ENCODE data around the gene FAM174C. TPM values are rescaled to one million over a fixed set of nuclear protein-coding genes. Genes with fewer than 3 reads are reported as not detected.

FAM174C gene
- total RNA-seq, 1 donor from 2014 or later, result 30.0 TPM

- H3K4me3 Mint-ChIP-seq (ENCODE audit: low read depth), result peak overlapping the region; percentile 24
- H3K27ac Mint-ChIP-seq, result peak overlapping the region; percentile 84
- peaks cover 42% of the 10 kb centered on the region for H3K4me1 Mint-ChIP-seq (ENCODE audit: low read depth)
- no peaks in the 10 kb centered on the region for H3K9me3 Mint-ChIP-seq (ENCODE audit: low read depth)
- TF ChIP-seq, protein P1, sequence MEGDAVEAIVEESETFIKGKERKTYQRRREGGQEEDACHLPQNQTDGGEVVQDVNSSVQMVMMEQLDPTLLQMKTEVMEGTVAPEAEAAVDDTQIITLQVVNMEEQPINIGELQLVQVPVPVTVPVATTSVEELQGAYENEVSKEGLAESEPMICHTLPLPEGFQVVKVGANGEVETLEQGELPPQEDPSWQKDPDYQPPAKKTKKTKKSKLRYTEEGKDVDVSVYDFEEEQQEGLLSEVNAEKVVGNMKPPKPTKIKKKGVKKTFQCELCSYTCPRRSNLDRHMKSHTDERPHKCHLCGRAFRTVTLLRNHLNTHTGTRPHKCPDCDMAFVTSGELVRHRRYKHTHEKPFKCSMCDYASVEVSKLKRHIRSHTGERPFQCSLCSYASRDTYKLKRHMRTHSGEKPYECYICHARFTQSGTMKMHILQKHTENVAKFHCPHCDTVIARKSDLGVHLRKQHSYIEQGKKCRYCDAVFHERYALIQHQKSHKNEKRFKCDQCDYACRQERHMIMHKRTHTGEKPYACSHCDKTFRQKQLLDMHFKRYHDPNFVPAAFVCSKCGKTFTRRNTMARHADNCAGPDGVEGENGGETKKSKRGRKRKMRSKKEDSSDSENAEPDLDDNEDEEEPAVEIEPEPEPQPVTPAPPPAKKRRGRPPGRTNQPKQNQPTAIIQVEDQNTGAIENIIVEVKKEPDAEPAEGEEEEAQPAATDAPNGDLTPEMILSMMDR (IDR thresholded peaks at IDR 0.05; ENCODE audit: unreplicated experiment), result no peak
- peaks cover 5% of the 10 kb centered on the region for H3K27me3 Mint-ChIP-seq
- no peaks in the 10 kb centered on the region for H3K36me3 Mint-ChIP-seq (ENCODE audit: insufficient read depth)
- DNase-seq (ENCODE audit: low spot score, unreplicated experiment), result no peak
Observed at GRCh38 chr19:1263188-1263587, 12.1 kb upstream of the FAM174C start.

GRCh38 chr19:1264801-1265614, 10.3 kb upstream of the FAM174C start:
- TF ChIP-seq, protein P1 (IDR thresholded peaks at IDR 0.05; ENCODE audit: unreplicated experiment), result no peak
- no peaks in the 10 kb centered on the region for H3K9me3 Mint-ChIP-seq (ENCODE audit: low read depth)
- H3K27ac Mint-ChIP-seq, result peak overlapping the region; percentile 91
- peak overlapping the region; percentile 61 for H3K4me3 Mint-ChIP-seq (ENCODE audit: low read depth)
- peaks cover under 1% of the 10 kb centered on the region for H3K36me3 Mint-ChIP-seq (ENCODE audit: insufficient read depth)
- H3K4me1 Mint-ChIP-seq (ENCODE audit: low read depth), result peaks cover 38% of the 10 kb centered on the region
- no peak for DNase-seq (ENCODE audit: low spot score, unreplicated experiment)
- H3K27me3 Mint-ChIP-seq, result peaks cover 9% of the 10 kb centered on the region

- H3K27ac Mint-ChIP-seq, result peak overlapping the region; percentile 91
- TF ChIP-seq, protein P1 (IDR thresholded peaks at IDR 0.05; ENCODE audit: unreplicated experiment), result no peak
- peaks cover 9% of the 10 kb centered on the region for H3K27me3 Mint-ChIP-seq
- peak overlapping the region; percentile 48 for H3K4me3 Mint-ChIP-seq (ENCODE audit: low read depth)
- no peak for DNase-seq (ENCODE audit: low spot score, unreplicated experiment)
- no peaks in the 10 kb centered on the region for H3K9me3 Mint-ChIP-seq (ENCODE audit: low read depth)
- H3K4me1 Mint-ChIP-seq (ENCODE audit: low read depth), result peaks cover 45% of the 10 kb centered on the region
- peaks cover 4% of the 10 kb centered on the region for H3K36me3 Mint-ChIP-seq (ENCODE audit: insufficient read depth)
Observed at GRCh38 chr19:1265615-1266128, 9.7 kb upstream of the FAM174C start.

DNA sequence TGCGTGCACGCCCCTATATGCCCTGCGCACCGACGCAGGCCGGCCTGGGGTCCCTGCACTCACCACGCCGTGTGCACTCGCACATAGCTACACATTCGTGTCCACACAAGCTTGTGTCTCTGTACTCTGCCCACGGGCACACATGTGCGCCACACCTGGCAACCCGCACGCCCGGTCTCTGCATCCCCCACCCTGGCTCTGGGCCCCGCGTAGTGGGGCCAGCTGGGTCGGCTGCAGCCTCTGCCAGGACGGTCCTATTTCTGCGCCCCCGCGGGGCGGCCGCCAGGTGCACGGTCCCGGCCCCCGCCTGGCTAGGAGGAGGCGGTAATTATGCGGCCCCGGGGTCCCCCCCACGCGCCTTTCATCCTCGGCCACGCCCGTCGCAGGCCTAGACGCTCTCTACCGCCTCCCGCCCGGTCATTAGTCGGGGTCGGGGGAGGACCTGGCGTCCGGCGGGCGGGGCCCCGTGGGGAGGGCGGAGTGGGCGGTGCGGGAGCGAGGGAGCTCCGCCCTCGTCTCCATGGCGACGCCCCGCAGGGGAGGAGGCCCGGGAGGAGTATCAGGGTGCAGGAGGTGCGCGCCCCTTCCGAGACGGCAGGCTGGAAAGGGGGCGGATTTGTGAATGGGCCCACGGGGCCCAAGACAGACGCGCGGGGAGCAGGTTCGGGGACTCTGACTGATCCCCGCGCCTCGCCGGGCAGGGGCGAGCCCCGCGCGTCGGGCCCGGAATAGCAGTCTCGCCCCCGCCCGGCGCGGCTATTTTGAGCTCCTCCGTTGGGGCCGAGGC, 9.0 kb upstream of the FAM174C start:
- Mint-ChIP-seq H3K9me3 (ENCODE audit: low read depth) (no peaks in the 10 kb centered on the region), H3K27ac (peak overlapping the region; percentile 87), H3K36me3 (ENCODE audit: insufficient read depth) (peaks cover 8% of the 10 kb centered on the region), H3K4me3 (ENCODE audit: low read depth) (peak overlapping the region; percentile 48), H3K27me3 (peaks cover 9% of the 10 kb centered on the region), H3K4me1 (ENCODE audit: low read depth) (peaks cover 49% of the 10 kb centered on the region)
- TF ChIP-seq, protein P1 (IDR thresholded peaks at IDR 0.05; ENCODE audit: unreplicated experiment), result no peak
- DNase-seq (ENCODE audit: low spot score, unreplicated experiment), result no peak

DNA sequence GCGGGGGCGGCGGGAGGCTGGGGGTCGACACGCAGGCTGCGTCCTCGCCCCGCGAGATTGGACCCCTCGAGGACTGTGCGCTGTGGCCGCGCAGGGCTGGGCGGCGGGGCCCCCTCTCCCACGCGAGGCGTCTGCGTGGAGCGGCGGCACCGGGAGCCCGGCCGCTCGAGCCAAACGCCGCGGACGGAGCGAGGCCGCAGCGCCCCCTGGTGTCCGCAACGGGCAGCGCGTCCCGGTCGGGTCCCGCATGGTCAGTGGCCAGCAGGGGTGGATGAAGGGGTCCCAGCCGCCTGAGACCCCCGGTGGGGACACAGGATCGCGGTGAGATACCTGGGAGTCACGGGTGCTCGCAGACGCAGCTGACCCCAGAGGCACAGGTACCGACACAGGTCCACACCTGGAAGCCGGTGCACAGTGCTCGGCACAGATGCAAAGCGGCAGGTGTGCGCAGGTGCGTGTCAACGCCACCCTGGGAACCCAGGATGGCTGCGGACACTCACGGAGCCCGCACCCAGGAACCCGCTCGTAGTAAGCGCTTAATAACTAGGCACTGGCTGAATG, 8.3 kb upstream of the FAM174C start:
- Mint-ChIP-seq H3K36me3 (ENCODE audit: insufficient read depth) (peaks cover 9% of the 10 kb centered on the region), H3K9me3 (ENCODE audit: low read depth) (no peaks in the 10 kb centered on the region), H3K27me3 (peaks cover 9% of the 10 kb centered on the region), H3K4me3 (ENCODE audit: low read depth) (peak overlapping the region; percentile 3), H3K27ac (peak overlapping the region; percentile 86), H3K4me1 (ENCODE audit: low read depth) (peaks cover 49% of the 10 kb centered on the region)
- TF ChIP-seq, protein P1 (IDR thresholded peaks at IDR 0.05; ENCODE audit: unreplicated experiment), result peak; percentile 99
- DNase-seq (ENCODE audit: low spot score, unreplicated experiment), result peak; percentile 82

Measured in progenitor cell of endocrine pancreas (in vitro differentiated cells).